Pons (tissue), 1 donor: Measurements from ENCODE around the gene KDM1B.
"Not testable (repeated sequence)": the region's sequence is repeated elsewhere in the genome, so short reads cannot be mapped to it uniquely, and the experiment has no call there.

ENCODE experiments used
- DNase-seq: peaks from one replicate; pipeline ENCODE4 v3.0.0-alpha.2; 2016; ENCODE audit warnings: low spot score

KDM1B gene

GRCh38 chr6:18148304-18149025, 6.8 kb upstream of the KDM1B start:
- no peak for DNase-seq

DNA sequence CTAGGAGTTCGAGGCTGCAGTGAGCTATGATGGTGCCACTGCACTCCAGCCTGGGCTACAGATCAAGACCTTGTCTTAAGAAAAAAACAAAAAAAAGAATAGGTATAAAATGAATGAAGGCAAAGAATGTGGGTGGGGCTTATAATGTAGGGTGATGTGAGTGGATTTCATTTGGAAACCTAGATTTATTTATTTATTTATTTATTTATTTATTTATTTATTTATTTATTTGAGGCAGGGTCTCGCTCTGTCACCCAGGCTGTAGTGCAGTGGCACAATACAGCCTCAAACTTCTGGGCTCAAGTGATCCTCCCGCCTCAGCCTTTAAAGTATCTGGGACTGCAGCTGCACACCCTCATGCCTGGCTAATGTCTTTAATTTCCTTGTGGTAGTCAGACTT, 3.8 kb upstream of the KDM1B start:
- DNase-seq: not testable (repeated sequence)

- DNase-seq: no peak
Observed at GRCh38 chr6:18151801-18152200, 3.4 kb upstream of the KDM1B start.

- peak; percentile 11 for DNase-seq
Observed at GRCh38 chr6:18153311-18153703, 1.9 kb upstream of the KDM1B start.

GRCh38 chr6:18154507-18155149, 594 bp upstream of the KDM1B start, which contains the start of gene TPMT:
TPMT (minus strand) TSS chr6:18155077; CDS start chr6:18149127, 5,950 bp downstream.
- DNase-seq: no peak

DNA sequence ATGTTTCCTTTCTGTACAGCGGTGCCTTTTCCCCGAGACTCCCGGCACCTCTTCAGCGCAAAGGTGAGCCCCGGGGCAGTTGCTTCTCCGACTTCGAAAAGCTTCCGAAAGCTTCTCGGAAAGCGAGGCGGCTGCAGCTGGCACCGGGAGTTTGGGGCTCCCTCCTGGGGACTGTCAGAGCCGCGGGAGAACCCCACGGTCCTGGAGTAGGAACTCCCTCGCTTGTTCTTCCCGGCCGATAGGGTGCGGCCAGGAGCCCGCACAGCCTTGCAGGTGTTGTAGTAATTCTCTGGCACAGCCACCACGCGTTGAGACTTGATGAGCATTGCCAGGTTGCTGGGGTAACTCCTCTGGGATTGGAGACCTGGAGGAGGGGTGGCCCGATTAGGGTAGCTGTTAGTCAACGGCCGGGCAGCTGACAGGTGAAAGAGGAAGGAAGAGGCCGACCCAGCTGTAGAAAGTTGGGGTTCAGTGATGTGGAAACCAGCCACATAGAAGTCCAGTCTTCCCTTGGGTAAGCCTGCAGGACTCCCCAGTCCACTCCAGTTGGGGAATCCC, 721 bp downstream of the KDM1B start:
- peak; percentile 45 for DNase-seq

- DNase-seq: no peak
Observed at GRCh38 chr6:18160911-18161310, 5.7 kb downstream of the KDM1B start.

DNA sequence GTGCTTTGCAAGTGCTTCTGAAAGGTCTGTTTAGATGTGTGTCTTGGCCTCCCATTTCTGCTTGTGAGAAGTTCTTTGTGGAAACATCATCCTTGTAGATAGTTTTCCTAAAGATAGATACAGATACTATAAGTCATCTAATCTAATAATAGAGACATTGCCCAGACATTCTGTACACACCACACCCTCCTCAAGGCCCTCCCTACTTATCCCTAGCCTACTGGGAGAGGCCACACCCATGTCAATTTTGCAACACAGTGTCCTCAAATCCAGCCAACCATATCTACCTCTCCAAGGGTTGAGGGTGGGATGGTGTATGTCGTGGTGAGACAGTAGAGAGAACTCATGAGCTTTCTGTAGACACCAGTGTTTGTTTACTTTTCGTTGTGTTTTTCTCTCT, 6.2 kb downstream of the KDM1B start:
- DNase-seq: no peak

DNA sequence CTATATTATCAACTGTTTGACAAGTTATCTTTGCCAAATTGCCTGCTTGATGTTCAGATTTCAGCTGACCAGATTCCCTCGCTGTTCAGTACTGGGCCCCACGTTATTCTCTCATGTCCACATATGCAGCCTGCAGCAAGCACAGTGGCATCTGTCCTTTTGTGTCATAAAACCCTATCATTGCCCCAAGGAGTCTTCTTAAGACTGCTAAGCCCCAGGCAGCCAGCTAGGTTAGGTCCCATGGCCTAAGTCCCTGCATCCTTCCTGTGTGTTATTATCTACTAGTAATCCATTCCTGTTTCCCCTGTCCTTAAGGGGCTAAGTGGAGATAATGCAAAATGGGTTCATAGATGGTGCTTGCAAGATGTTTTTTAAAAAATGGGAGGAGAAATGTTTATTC, 7.2 kb downstream of the KDM1B start:
- no peak for DNase-seq

DNA sequence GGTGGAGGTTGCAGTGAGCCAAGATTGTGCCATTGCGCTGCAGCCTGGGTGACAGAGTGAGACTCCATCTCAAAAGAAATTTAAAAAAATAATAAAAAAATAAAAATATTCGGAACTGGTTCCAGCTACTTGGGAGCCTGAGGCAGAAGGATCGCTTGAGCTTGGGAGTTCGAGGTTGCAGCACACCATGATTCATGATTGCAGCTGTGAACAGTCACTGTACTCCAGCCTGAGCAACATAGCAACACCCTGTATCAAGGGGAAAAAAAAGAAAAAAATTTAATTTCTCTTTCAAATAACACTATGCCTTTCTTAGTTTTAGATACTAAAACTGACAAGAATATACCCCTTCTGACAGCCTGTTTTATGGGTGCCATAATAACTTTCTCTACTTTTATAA, 10.5 kb downstream of the KDM1B start:
- DNase-seq: no peak

- DNase-seq: no peak
Observed at GRCh38 chr6:18166312-18167036, 11.3 kb downstream of the KDM1B start.

- DNase-seq: no peak
Observed at GRCh38 chr6:18168264-18168663, 13.0 kb downstream of the KDM1B start.

- DNase-seq: no peak
Observed at GRCh38 chr6:18171871-18172270, 16.6 kb downstream of the KDM1B start.

DNA sequence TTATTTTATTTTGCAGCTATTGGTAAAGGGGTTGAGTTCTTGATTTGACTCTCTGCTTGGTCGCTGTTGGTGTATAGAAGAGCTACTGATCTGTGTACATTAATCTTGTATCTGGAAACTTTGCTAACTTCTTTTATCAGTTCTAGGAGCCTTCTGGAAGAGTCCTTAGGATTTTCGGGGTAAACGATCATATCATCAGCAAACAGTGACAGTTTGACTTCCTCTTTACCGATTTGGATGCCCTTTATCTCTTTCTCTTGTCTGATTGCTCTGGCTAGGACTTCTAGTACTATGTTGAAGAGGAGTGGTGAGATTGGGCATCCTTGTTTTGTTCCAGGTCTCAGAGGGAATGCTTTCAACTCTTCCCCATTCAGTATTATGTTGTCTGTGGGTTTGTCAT, 21.0 kb downstream of the KDM1B start:
- not testable (repeated sequence) for DNase-seq

DNA sequence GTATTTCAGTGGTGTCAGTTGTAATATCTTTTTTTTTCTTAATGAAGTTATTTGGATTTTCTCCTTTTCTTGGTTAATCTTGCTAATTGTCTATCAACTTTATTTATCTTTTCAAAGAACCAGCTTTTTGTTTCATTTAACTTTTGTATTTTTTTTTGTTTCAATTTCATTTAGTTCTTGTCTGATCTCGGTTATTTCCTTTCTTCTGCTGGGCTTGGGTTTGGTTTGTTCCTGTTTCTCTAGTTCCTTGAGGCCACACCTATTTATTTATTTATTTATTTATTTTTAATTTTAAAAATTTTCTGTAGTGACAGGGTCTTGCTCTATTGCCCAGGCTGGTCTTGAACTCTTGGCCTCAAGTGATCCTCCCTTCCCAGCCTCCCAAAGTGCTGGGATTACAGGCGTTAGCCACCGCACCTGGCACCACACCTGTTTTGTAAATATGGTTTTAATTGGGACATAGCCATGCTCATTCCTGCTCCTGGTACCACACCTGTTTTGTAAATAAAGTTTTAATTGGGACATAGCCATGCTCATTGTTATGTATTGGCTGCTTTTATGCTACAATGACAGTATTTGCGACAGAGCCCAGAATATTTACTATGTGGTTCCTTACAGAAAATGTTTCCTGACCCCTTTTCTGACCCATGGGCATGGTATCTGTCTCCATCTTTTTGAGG, 22.2 kb downstream of the KDM1B start:
- DNase-seq: no peak

DNA sequence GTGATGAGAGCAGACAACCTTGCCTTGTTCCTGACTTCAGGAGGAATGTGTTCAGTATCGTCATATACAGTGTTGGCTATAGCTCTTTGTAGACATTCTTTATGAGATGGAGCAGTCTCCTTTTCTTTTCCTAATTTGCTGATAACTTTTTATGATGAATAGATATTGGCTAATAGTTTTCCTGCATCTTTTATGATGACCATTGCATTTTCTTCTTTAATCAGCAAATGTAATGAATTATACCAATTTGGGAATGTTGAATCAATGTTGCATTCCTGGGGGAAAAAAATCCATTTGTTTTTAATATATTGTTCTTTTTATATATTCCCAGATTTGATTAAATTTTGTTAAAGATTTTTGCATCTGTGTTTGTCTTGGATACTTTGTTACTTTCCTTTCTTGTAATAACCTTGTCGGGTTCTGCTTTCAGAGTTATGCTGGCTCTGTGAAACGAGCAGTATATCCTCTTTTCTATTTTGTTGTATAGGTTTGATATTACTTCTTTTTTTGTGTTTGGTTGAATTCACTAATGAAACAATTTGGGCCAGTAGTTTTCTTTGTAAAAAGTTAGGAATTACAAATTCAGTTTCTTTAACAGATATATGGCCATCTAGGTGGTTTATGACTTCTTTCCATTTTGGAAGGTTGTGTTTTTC, 23.9 kb downstream of the KDM1B start:
- no peak for DNase-seq

GRCh38 chr6:18179770-18180356, 24.6 kb downstream of the KDM1B start:
- DNase-seq: peak; percentile 65

- DNase-seq: no peak
Observed at GRCh38 chr6:18182568-18182967, 27.3 kb downstream of the KDM1B start.

- DNase-seq: no peak
Observed at GRCh38 chr6:18183766-18184165, 28.5 kb downstream of the KDM1B start.

DNA sequence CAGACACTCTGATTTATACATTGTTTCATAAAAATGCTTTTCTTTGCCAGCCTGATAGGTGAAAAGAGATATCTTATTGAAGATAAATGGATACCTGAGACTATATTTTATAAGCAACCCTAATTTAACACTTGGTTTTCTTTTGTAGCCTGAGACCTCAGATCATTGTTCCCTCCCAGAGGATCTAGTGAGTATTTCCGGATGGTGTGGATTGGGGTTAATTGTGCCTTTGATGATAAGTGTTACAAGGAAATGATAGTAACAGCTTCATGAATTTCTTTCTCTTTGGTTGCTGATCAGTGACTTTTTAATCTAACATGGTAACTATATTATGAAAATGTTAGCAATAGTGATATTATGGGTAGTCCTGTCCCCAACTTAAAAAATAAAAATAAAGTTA, 30.4 kb downstream of the KDM1B start:
- DNase-seq: no peak

GRCh38 chr6:18186033-18186432, 30.8 kb downstream of the KDM1B start:
- no peak for DNase-seq
